ENCODE measurements around the gene NDUFAB1.

DNA sequence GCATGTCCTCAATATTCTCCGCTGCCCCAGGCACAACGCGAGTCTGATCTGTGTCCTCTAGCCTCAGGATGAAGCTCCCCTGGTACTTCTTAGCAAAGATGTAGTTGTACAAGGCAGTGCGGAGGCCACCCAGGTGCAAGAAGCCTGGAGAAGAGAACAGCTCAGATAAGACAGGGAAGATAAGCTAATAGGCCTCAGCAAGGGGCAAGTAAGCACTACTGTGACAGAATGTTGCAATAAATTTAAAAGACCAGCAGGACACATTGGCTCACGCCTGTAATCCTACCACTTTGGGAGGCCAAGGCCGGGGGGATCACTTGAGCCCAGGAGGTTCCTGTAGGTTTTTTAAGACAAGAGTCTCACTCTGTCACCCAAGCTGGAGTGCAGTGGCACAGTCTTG, 44.0 kb downstream of the NDUFAB1 start:
- TF ChIP-seq CTBP1 (IDR thresholded peaks at IDR 0.05; ENCODE audit: borderline replicate concordance) (no peak), ZNF384 (IDR thresholded peaks at IDR 0.05) (no peak)
